Measurements from ENCODE around the gene LAPTM5.
"Not testable (repeated sequence)": the region's sequence is repeated elsewhere in the genome, so short reads cannot be mapped to it uniquely, and the experiment has no call there.

The LAPTM5 gene

GRCh38 chr1:30757352-30758120 is at the start of gene LAPTM5:
TSS of gene LAPTM5 (minus strand) at chr1:30757774. CDS start at chr1:30757745, 29 bp downstream.
- in situ Hi-C loops (cut with HindIII; ENCODE audit: low sequenced_read_pairs), result no loop called here

- in situ Hi-C loops (cut with HindIII; ENCODE audit: low sequenced_read_pairs), result no loop called here
These were observed 49.1 kb upstream of the LAPTM5 start for GRCh38 chr1:30806381-30807317.

DNA sequence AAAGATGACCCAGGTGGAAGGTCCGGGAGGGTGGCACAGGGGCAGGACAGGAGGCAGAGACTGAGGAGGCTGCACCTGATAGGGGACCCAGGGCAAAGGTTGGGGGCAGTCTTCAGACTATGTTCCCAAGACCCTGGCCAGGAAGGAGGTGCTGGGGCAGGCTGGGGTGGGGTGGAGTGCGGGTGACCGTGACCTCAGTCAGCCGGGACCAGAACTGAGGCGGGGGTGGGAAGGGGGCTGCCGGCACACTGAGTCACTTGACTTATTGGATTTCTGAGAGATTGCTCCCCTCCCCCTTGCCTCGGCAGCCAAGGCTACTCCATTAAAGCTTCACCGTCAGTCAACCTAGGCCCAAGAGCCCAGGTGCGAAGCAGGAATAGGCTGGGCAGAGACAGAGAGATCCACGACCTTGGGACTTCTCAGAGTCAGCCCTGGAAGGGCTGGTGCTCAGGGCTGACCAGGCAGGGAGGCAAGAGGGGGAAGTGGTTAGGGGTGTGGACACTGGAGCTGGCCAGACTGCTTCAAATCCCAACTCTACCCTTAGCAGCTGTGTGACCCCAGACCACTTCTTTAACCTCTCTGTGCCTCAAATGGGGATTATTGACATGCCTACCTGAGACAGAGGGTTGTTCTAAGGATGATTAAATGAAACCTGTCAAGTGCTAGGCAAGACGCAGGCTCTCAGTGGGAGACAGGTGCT is 47.9 kb upstream of the LAPTM5 start:
- in situ Hi-C loops (cut with HindIII; ENCODE audit: low sequenced_read_pairs), result no loop called here

DNA sequence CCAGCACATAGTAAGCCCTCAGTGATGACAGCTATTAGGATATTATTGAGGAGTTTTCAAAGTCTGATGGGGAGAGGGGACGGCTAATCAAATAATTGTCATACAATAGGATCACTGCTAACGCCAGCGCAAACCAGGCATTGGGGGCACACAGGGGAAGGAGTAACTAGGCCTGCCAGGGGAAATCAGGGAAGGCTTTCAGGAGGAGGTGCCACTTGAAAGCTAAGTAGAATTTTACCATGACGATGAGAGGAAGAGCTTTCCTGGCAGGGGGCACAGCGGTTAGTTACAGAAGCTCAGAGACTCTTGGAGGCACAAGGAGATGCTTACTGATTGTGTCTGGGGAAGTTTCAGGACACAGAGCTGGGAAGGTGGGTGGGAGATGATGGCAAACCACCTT is 47.2 kb upstream of the LAPTM5 start:
- in situ Hi-C loops (cut with HindIII; ENCODE audit: low sequenced_read_pairs), result loop anchor here (5.0 kb wide), 3 partner anchors 53 to 107 kb away; no protein-coding TSS in a partner anchor

DNA sequence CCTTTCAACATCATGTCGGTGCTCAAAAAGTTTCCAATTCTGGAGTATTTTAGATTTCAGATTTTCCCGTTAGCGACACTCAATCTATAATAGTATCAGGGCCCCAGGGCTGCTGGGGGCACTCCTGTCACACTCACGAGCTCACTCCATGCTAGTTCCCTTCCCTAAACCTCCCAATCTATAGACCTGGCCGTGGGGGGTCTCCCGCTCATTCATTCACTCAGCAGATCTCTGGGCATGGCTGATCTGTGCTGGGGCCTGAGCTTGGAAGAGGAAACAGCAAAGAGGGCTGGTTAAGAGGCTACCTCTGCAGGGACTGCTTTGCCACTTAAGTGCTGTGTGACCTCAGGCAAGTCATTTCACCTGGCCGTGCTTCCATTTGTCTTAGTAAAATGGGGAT is 46.8 kb upstream of the LAPTM5 start:
- in situ Hi-C loops (cut with HindIII; ENCODE audit: low sequenced_read_pairs), result loop anchor here (5.0 kb wide), 3 partner anchors 52 to 108 kb away; no protein-coding TSS in a partner anchor

DNA sequence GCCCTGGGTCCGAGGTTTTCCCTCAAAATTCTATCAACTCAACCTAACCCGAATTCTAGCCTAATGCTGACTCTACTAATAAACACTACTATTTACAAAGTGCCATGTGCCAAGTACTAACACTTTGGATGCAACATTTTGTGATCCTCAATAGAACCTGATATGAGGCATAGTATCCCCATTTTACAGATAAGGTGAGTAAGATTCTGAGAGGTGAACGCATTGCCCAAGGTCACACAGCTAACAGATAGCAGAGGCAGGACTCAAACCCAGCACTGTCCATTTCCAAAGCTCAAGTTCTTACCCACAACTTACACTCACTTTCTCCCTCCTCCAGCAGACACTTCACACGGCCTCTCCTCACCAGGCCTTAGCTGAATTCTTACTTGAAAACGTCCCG is 46.0 kb upstream of the LAPTM5 start:
- in situ Hi-C loops (cut with HindIII; ENCODE audit: low sequenced_read_pairs), result loop anchor here (5.0 kb wide), 3 partner anchors 51 to 109 kb away; no protein-coding TSS in a partner anchor

DNA sequence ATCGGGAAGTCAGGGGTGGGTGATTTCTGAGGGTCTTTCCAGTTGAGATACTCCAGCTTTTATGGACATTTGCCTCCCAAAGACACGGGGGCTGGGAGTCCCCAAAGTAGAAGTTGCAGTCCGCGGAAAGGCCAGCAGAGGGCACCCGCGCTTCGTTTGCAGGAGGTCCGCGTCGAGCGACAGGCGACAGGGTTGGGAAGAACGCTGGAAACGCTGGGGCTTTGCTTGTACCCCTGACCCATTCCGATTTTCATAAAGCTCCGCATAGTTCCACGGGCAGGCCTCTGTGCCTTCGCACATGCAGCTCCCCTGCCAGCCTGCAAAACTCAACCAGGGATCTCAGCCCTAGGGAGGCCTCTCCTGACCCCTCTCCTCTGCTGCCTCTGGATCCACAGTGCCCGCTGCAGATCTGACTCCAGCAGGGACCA is 44.2 kb upstream of the LAPTM5 start:
- in situ Hi-C loops (cut with HindIII; ENCODE audit: low sequenced_read_pairs), result loop anchor here (5.0 kb wide), 3 partner anchors 49 to 111 kb away; no protein-coding TSS in a partner anchor

DNA sequence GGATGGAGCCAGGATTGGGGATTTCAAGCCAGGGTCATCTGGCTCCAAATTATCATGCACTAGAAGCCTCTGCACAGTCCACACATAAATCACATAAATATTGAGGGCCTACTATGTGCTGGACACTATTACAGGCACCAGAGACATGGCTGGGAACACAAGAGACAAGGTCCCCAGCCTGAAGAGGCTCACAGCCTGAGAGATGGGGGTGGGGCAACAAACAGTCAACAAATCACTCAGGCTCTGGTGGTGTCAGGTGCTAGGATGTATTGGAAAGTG is 41.6 kb upstream of the LAPTM5 start:
- in situ Hi-C loops (cut with HindIII; ENCODE audit: low sequenced_read_pairs), result no loop called here

DNA sequence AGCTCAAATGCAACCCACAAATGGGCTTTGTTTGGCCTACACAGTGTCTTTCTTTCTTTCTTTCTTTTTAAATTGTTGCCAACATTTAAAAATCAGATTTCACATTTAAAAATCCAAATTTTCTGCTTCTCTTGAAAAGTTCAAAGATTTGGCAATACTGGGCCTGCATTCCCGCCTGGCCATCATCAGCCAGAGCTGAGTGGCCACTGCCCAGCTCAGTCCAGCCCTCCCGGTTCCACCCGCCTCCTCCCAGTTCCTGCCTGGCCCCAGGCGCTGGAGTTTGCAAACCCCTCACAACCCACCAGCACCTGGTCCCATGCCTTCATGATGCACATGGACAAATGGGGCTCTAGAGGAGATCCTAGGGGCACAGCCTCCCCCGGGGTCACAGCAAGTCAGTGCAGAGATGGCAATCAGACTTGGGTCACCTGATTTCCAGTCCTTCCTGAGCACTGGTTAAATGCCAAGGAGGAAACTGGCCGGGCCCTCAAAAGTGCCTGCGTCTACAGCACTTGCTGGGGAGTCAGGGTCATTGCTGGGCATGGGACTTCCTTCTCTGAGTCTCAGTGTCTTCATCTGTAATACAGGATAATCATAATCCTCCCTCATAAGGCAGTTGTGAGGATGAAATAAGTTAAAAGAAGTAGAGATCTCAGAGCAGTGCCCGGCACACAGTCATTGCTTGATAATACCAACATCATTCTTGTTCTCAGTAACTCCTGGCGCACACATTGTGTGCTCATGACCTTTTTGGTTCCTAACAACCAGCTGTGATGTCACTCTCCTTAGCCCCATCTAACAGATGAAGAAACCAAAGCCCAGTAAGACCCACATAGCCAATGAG is 41.0 kb upstream of the LAPTM5 start:
- in situ Hi-C loops (cut with HindIII; ENCODE audit: low sequenced_read_pairs), result no loop called here

- in situ Hi-C loops (cut with HindIII; ENCODE audit: low sequenced_read_pairs), result no loop called here
These were observed 37.5 kb upstream of the LAPTM5 start for GRCh38 chr1:30795026-30795425.

- in situ Hi-C loops (cut with HindIII; ENCODE audit: low sequenced_read_pairs), result no loop called here
These were observed 36.7 kb upstream of the LAPTM5 start for GRCh38 chr1:30794260-30794659.

- in situ Hi-C loops (cut with HindIII; ENCODE audit: low sequenced_read_pairs), result no loop called here
These were observed 35.6 kb upstream of the LAPTM5 start for GRCh38 chr1:30793209-30793608.

GRCh38 chr1:30791868-30792267 is 34.3 kb upstream of the LAPTM5 start:
- in situ Hi-C loops (cut with HindIII; ENCODE audit: low sequenced_read_pairs), result no loop called here

GRCh38 chr1:30790850-30791778 is 33.5 kb upstream of the LAPTM5 start:
- in situ Hi-C loops (cut with HindIII; ENCODE audit: low sequenced_read_pairs), result no loop called here

- in situ Hi-C loops (cut with HindIII; ENCODE audit: low sequenced_read_pairs), result not testable (repeated sequence)
These were observed 32.6 kb upstream of the LAPTM5 start for GRCh38 chr1:30790256-30790525.

GRCh38 chr1:30789388-30790255 is 32.0 kb upstream of the LAPTM5 start:
- in situ Hi-C loops (cut with HindIII; ENCODE audit: low sequenced_read_pairs), result no loop called here

GRCh38 chr1:30788580-30789387 is 31.2 kb upstream of the LAPTM5 start:
- in situ Hi-C loops (cut with HindIII; ENCODE audit: low sequenced_read_pairs), result no loop called here

Data from endothelial cell of hepatic sinusoid (primary cell).